ENCODE data around the gene CNTLN.
A peak's percentile ranks its signal among the peaks of the same experiment; 100 is the strongest.
"Not testable (repeated sequence)": the region's sequence is repeated elsewhere in the genome, so short reads cannot be mapped to it uniquely, and the experiment has no call there.

Gene CNTLN

GRCh38 chr9:17204611-17205152 lies 69.8 kb downstream of the CNTLN start:
- no peak for DNase-seq

GRCh38 chr9:17216011-17216410 lies 81.2 kb downstream of the CNTLN start:
- no peak for DNase-seq

- DNase-seq = no peak
Observed at GRCh38 chr9:17216646-17217045, 81.8 kb downstream of the CNTLN start.

- no peak for DNase-seq
Observed at GRCh38 chr9:17217272-17217671, 82.4 kb downstream of the CNTLN start.

GRCh38 chr9:17219261-17219660 lies 84.4 kb downstream of the CNTLN start:
- no peak for DNase-seq

DNA sequence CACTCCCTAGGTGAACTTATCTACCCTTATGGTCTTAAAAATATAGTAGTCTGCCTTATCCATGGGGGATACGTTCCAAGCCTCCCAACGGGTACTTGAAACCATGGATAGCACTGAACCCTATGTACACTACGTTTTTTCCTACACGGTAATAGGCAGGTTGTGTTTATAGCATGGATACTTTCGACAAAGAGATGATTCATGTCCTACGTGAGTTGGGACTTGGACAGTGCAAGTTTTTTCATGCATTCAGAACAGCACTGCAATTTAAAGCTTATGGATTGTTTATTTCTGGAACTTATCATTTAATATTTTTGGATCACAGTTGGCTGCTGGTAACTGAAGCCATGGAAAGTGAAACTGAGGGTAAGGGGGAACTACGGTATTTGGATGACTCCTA lies 88.1 kb downstream of the CNTLN start:
- no peak for DNase-seq

GRCh38 chr9:17225407-17225806 lies 90.6 kb downstream of the CNTLN start:
- DNase-seq = no peak

DNA sequence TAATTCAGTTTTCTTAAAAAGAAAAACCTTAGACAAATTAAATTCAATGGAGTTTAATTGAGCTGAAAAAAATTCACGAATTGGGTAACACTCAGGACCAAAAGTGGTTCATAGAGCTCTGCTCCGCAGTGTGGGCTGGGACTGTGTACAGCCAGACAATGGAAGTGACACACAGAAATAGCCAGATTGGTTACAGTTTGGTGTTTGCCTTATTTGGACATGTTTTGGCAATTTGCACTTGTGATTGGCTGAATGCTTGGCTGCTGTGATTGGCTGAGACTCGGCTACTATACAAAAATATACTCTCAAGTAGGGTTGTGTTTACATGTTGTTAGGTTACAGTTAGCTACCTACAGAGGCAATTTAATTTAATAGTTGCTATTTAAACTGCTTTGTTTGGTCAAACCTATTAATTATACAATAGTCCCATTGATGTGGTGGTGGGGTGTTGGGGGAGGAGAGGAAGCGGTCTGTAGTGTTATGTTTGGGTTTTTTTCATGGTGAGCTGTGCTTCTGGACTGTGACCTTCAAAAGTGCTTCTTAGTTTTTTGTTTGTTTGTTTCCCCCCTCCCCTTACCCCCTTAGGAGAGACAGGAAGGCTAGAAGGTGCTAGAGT lies 95.2 kb downstream of the CNTLN start:
- DNase-seq = peak; percentile 6

GRCh38 chr9:17230646-17231045 lies 95.8 kb downstream of the CNTLN start:
- no peak for DNase-seq

DNA sequence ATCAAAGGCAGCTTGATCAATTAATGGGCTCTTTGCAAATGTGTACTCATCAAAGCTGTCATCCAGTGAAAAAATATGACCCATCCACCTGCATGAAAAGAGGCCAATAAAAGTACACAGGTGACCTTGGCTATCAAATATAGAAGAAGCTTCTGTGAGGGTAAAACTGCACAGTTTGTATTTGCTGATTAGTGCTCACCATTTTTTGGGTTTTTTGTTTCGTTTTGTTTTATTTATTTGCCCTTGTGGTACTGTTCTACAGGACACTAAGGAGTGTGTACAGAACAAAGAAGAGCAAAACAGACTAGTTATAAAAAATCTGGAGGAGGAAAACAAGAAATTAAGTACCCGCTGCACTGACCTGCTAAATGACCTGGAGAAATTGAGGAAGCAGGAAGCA lies 101.3 kb downstream of the CNTLN start:
- no peak for DNase-seq

DNA sequence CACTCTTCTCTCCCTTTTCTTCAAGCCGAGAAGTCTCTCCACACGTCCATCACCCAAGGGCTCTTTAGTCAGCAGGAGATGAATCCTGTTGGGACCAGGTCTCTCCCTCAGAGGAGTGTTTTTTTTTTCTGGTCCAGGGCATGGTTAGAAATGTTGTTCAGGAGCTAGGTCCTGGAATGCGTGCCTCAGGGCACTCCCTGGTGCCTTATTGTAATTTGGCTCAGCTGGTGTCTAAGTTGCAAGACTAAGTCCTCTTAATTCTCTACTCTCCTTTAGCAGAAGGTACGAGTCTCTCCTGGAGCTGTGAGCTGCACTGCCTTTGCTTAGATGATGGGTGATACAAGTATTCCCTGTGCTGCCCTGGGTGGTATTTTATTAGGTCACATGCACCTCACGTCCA lies 111.9 kb downstream of the CNTLN start:
- no peak for DNase-seq

DNA sequence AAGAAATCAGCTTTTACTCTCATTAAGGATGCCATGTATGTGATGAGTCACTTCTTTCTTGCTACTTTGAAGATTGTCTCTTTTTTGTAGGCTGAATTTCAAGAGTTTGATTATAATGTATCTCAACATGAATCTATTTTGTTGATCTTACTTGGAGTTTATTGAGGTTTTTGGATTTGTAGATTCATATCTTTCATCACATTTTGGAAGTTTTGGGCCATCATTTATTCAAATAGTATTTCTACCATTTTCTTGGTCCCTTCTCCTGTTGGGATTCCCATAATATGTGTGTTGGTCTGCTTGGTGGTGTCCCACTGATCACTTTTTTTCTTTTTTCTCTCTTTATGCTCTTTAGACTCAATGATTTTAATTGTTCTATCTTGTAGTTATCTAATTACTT lies 116.3 kb downstream of the CNTLN start:
- no peak for DNase-seq

GRCh38 chr9:17268531-17269188 lies 133.8 kb downstream of the CNTLN start:
- DNase-seq = peak; percentile 56

DNA sequence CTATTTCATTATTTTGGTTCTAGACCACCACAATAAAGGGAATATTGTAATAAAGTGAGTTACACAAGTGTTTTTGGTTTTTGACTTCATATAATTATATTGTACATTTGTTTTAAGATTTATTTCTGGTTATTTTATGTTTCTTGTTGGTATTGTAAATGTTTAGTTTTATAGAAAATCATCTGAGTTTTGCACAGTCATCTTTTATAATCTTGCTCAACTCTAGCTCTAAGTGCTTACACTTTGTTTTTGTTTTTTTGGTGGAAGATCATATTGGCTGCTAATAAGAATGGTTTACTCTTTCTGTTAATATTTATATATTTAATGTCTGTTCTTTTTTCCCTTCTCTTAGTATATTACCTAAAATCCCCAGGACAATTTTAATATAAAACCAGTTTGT lies 135.0 kb downstream of the CNTLN start:
- DNase-seq = no peak

DNA sequence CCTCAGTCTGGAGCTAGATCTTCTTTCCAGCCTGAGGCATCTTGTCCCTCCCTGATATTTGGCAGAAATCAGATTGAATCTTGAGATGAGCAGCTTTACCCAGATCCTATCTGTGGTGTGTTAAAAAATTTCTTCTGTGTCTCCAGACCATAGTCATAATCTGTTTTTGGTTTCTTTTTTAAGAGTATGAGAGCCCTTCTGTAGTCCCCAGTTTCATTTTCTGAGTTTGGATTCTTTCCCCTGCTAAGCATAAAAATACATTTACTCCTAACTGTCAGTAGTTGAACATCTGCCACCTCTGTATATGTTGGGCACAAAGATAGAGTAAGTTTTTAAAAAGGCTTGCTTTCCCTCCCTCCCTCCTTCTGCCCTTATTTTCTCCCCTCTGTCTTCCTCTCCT lies 137.7 kb downstream of the CNTLN start:
- DNase-seq = no peak

GRCh38 chr9:17280350-17281012 lies 145.6 kb downstream of the CNTLN start:
- DNase-seq = no peak

DNA sequence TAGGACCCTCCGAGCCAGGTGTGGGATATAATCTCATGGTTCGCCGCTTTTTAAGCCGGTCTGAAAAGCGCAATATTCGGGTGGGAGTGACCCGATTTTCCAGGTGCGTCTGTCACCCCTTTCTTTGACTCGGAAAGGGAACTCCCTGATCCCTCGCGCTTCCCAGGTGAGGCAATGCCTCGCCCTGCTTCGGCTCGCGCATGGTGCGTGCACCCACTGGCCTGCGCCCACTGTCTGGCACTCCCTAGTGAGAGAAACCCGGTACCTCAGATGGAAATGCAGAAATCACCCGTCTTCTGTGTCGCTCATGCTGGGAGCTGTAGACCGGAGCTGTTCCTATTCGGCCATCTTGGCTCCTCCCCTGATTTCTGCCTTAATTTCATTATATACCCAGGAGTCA lies 155.8 kb downstream of the CNTLN start:
- not testable (repeated sequence) for DNase-seq

GRCh38 chr9:17291766-17292165 lies 156.9 kb downstream of the CNTLN start:
- DNase-seq = no peak

DNA sequence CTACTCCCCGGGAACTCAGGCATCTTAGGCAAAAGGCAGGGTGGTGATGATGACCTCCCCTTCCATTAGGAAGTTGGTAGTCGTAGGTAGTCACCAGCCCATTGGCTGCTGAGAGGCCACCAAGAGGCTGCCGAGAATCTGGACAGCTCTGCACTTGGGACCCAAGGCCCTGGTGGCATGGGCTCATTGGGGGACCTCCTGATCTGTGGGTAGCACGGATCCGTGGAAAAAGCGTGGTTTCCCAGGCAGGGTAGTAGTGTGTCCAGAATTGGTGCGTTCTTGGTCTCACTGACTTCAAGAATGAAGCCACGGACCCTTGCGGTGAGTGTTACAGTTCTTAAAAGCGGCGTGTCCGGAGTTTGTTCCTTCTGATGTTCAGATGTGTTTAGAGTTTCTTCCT lies 158.8 kb downstream of the CNTLN start:
- no peak for DNase-seq

- DNase-seq = no peak
Observed at GRCh38 chr9:17294822-17295624, 160.2 kb downstream of the CNTLN start.

- DNase-seq = no peak
Observed at GRCh38 chr9:17315341-17315740, 180.5 kb downstream of the CNTLN start.

- no peak for DNase-seq
Observed at GRCh38 chr9:17318821-17319320, 184.0 kb downstream of the CNTLN start.

- DNase-seq = no peak
Observed at GRCh38 chr9:17319864-17320263, 185.0 kb downstream of the CNTLN start.
